Keratinocyte (primary cell): Measurements from ENCODE around the gene ITGAD. TPM values are rescaled to one million over a fixed set of nuclear protein-coding genes. Genes with fewer than 3 reads are reported as not detected.

ENCODE experiments used
- DNase-seq: peaks from one replicate; pipeline ENCODE4 v3.0.0-alpha.2; 2011; ENCODE audit warnings: low read depth, missing footprints, low spot score
- FAIRE-seq: peaks from 2 replicates; lab custom pipeline; 2011; peaks lifted over from hg19 to GRCh38; lab: Jason Lieb, UNC
- H2AFZ ChIP-seq: 2 replicates; pipeline ENCODE4 v1.6.0; 2012; ENCODE audit warnings: low read length, control low read depth, inconsistent platforms; ENCODE audit not compliant: control insufficient read depth
- H3K27ac ChIP-seq: 2 replicates; pipeline ENCODE4 v1.5.1; 2011; ENCODE audit warnings: low read length; ENCODE audit not compliant: control insufficient read depth, insufficient read depth
- H3K27me3 ChIP-seq: 3 replicates; pipeline ENCODE4 v1.6.0; 2011; ENCODE audit warnings: low read length; ENCODE audit not compliant: control insufficient read depth, insufficient read depth; ENCODE audit errors: extremely low read depth
- H3K36me3 ChIP-seq, 2 experiments: 2 replicates in 1 of 2; 3 replicates in 1 of 2; pipeline ENCODE4 v1.5.1; 2011; ENCODE audit warnings: low read length in 2 of 2, mild to moderate bottlenecking in 1 of 2; ENCODE audit not compliant: control insufficient read depth in 2 of 2, insufficient read depth in 2 of 2; ENCODE audit errors: extremely low read depth in 1 of 2
- H3K4me1 ChIP-seq: 3 replicates; pipeline ENCODE4 v1.5.1; 2011; ENCODE audit warnings: low read length; ENCODE audit not compliant: control insufficient read depth, insufficient read depth; ENCODE audit errors: extremely low read depth
- H3K4me2 ChIP-seq: 3 replicates; pipeline ENCODE4 v1.6.0; 2011; ENCODE audit warnings: low read depth, low read length; ENCODE audit not compliant: control insufficient read depth, insufficient read depth; ENCODE audit errors: extremely low read depth
- H3K4me3 ChIP-seq, 3 experiments: fragments of 200-600 bp in 1 of 3; sonication (generic) in 1 of 3; 2 replicates in 2 of 3; 3 replicates in 1 of 3; pipeline ENCODE4 v1.5.1; 2011 to 2016; ENCODE audit warnings: low read length in 3 of 3, mild to moderate bottlenecking in 3 of 3, control low read depth in 2 of 3, inconsistent platforms in 1 of 3, low read depth in 1 of 3, mixed read lengths in 1 of 3, mixed run types in 1 of 3, moderate library complexity in 1 of 3; ENCODE audit not compliant: control insufficient read depth in 2 of 3, insufficient read depth in 2 of 3; ENCODE audit errors: extremely low read depth in 1 of 3
- H3K79me2 ChIP-seq: 2 replicates; pipeline ENCODE4 v1.6.0; 2012; ENCODE audit warnings: low read length; ENCODE audit not compliant: control insufficient read depth, insufficient read depth
- H3K9ac ChIP-seq: 3 replicates; pipeline ENCODE4 v1.6.0; 2011; ENCODE audit warnings: low read length; ENCODE audit not compliant: control insufficient read depth, insufficient read depth; ENCODE audit errors: extremely low read depth
- H3K9me1 ChIP-seq: 3 replicates; pipeline ENCODE4 v1.6.0; 2011; ENCODE audit warnings: low read length; ENCODE audit not compliant: control insufficient read depth, insufficient read depth; ENCODE audit errors: extremely low read depth
- H3K9me3 ChIP-seq: 2 replicates; pipeline ENCODE4 v1.5.1; 2012; ENCODE audit warnings: low read depth, low read length; ENCODE audit not compliant: control insufficient read depth
- H4K20me1 ChIP-seq: 3 replicates; pipeline ENCODE4 v1.6.0; 2011; ENCODE audit warnings: low read length; ENCODE audit not compliant: control insufficient read depth, insufficient read depth; ENCODE audit errors: extremely low read depth
- EZH2 ChIP-seq: IDR thresholded peaks from one replicate; pipeline ENCODE4 v1.6.1; 2012; ENCODE audit warnings: inconsistent platforms, mild to moderate bottlenecking, low read length, moderate library complexity
- dilution Hi-C: fragments of 300-500 bp; cut with MboI; formaldehyde crosslinking; loops from one replicate; pipeline ENCODE4 v1.7.0; 2020; ENCODE audit warnings: low sequenced_read_pairs; ENCODE audit not compliant: extremely low pct_ligation_motif_present
- polyA plus RNA-seq, 5 experiments: library from polyadenylated mRNA; depleted of rRNA in 3 of 5; stranded (reverse) in 3 of 5; stranded (forward) in 1 of 5; unstranded in 1 of 5; fragments of >200 nt; gene quantifications; 1 replicate in 1 of 5; 2 replicates in 3 of 5; 3 replicates in 1 of 5; pipeline versions ENCODE4 v1.2.1 to v1.2.3, GENCODE V29; 2011 to 2012; ENCODE audit warnings: missing spikeins in 2 of 5, low read depth in 1 of 5, low replicate concordance in 1 of 5
- TF ChIP-seq, protein P1 (sequence below), 3 experiments: IDR thresholded peaks in 1 of 3; conservative IDR thresholded peaks in 1 of 3; optimal IDR thresholded peaks in 1 of 3; 2 replicates in 2 of 3; 3 replicates in 1 of 3; pipeline versions ENCODE3 to v1.5.1; 2011; ENCODE audit warnings: low read length in 3 of 3, mild to moderate bottlenecking in 3 of 3, moderate library complexity in 2 of 3, control low read depth in 1 of 3, inconsistent platforms in 1 of 3; ENCODE audit not compliant: insufficient read depth in 2 of 3; ENCODE audit errors: extremely low read depth in 1 of 3

The ITGAD gene
- polyA plus RNA-seq, 1 donor (not counting 4 experiments of a cell fraction or from before 2014, with no cell fraction given), result not detected

DNA sequence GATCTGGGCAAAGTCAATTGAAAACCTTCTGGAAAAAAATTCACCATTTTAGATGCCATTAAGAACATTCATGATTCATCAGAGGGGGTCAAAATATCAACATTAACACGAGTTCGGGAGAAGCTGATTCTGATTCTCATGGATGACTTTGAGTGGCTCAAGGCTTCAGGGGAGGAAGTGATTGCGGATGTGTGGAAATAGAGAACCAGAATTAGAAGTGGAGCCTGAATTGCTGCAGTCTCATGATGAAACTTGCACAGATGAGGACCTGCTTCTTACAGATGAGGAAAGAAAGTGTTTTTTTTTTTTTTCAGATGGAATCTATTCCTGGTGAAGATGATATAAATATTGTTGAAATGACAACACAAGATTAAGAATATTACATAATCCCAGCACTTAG lies 25.3 kb upstream of the ITGAD start:
- Histone ChIP-seq H3K79me2 (no peaks in the 10 kb centered on the region), H3K27me3 (peaks cover 2% of the 10 kb centered on the region), H3K4me2 (no peak overlapping the region), H3K4me1 (no peaks in the 10 kb centered on the region), H3K9me1 (no peaks in the 10 kb centered on the region), H3K4me3 (no peak overlapping the region), H3K36me3 (no peaks in the 10 kb centered on the region), H4K20me1 (no peaks in the 10 kb centered on the region), H3K9ac (no peak overlapping the region), H3K27ac (no peak overlapping the region), H3K9me3 (no peaks in the 10 kb centered on the region), H2AFZ (no peak overlapping the region)
- dilution Hi-C loops, result no loop called here
- FAIRE-seq (no peak), DNase-seq (no peak)
- TF ChIP-seq, protein P1, sequence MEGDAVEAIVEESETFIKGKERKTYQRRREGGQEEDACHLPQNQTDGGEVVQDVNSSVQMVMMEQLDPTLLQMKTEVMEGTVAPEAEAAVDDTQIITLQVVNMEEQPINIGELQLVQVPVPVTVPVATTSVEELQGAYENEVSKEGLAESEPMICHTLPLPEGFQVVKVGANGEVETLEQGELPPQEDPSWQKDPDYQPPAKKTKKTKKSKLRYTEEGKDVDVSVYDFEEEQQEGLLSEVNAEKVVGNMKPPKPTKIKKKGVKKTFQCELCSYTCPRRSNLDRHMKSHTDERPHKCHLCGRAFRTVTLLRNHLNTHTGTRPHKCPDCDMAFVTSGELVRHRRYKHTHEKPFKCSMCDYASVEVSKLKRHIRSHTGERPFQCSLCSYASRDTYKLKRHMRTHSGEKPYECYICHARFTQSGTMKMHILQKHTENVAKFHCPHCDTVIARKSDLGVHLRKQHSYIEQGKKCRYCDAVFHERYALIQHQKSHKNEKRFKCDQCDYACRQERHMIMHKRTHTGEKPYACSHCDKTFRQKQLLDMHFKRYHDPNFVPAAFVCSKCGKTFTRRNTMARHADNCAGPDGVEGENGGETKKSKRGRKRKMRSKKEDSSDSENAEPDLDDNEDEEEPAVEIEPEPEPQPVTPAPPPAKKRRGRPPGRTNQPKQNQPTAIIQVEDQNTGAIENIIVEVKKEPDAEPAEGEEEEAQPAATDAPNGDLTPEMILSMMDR (optimal IDR thresholded peaks at IDR 0.05 in 1 of 3, IDR thresholded peaks at IDR 0.05 in 1 of 3, conservative IDR thresholded peaks at IDR 0.05 in 1 of 3; ENCODE audit: extremely low read depth in 1 of 3, insufficient read depth in 2 of 3, low read length in 3 of 3), result no peak
- TF ChIP-seq EZH2, result no peak

DNA sequence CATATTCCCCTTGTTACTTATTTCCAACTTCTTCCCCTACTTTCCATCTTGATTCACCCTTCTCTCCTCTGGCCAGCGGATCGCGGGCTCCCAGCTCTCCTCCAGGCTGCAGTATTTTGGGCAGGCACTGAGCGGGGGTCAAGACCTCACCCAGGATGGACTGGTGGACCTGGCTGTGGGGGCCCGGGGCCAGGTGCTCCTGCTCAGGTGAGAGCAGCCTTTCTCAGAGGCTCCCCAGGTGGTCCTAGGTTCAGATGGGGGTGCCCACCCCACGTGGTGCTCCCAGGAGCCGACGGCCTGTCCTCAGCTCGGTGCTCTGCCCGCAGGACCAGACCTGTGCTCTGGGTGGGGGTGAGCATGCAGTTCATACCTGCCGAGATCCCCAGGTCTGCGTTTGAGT lies 22.1 kb upstream of the ITGAD start:
- Histone ChIP-seq H3K9me1 (no peaks in the 10 kb centered on the region), H3K9ac (no peak overlapping the region), H2AFZ (no peak overlapping the region), H3K4me2 (no peak overlapping the region), H3K27ac (no peak overlapping the region), H4K20me1 (no peaks in the 10 kb centered on the region), H3K36me3 (no peaks in the 10 kb centered on the region), H3K9me3 (no peaks in the 10 kb centered on the region), H3K4me3 (no peak overlapping the region), H3K4me1 (no peaks in the 10 kb centered on the region), H3K79me2 (no peaks in the 10 kb centered on the region), H3K27me3 (peaks cover 2% of the 10 kb centered on the region)
- DNase-seq (no peak), FAIRE-seq (no peak)
- TF ChIP-seq EZH2, result no peak
- TF ChIP-seq, protein P1 (optimal IDR thresholded peaks at IDR 0.05 in 1 of 3, IDR thresholded peaks at IDR 0.05 in 1 of 3, conservative IDR thresholded peaks at IDR 0.05 in 1 of 3; ENCODE audit: extremely low read depth in 1 of 3, insufficient read depth in 2 of 3, low read length in 3 of 3), result no peak
- dilution Hi-C loops, result no loop called here
